Measurements from ENCODE around the gene PDZD11. TPM values are rescaled to one million over a fixed set of nuclear protein-coding genes. Genes with fewer than 3 reads are reported as not detected.
A peak's percentile ranks its signal among the peaks of the same experiment; 100 is the strongest.
"Not testable (repeated sequence)": the region's sequence is repeated elsewhere in the genome, so short reads cannot be mapped to it uniquely, and the experiment has no call there.

PDZD11 gene
- total RNA-seq, 1 experiment from 2014 or later, result 83.0 TPM

GRCh38 chrX:70252491-70252890 is 37.2 kb downstream of the PDZD11 start:
- ATAC-seq (peak; percentile 16; the same call in 1 of the 2 replicates), DNase-seq (peak; percentile 59)
- peak overlapping the region; percentile 94 for H3K27ac ChIP-seq (ENCODE audit: low read length)
- H4K20me1 ChIP-seq (ENCODE audit: low read length), result no peaks in the 10 kb centered on the region
- no peaks in the 10 kb centered on the region for H3K9me2 ChIP-seq (replicated peaks; ENCODE audit: low read length)
- no peak overlapping the region for H2AFZ ChIP-seq (ENCODE audit: low read length)
- no peak overlapping the region for H3K9ac ChIP-seq (ENCODE audit: low read length)
- no peaks in the 10 kb centered on the region for H3F3A ChIP-seq (ENCODE audit: low read length, unreplicated experiment)
- no peaks in the 10 kb centered on the region for H3K9me3 ChIP-seq (ENCODE audit: low read length)
- no peak overlapping the region for H3K4me3 ChIP-seq (ENCODE audit: low read length)
- peaks cover 42% of the 10 kb centered on the region for H3K4me1 ChIP-seq (ENCODE audit: insufficient read depth, low read length)
- no TSS peak for BruUV-seq (replicated peaks)
- CTCF ChIA-PET, result interaction anchor here (0.6 kb wide), 1 partner anchor 21 kb away, joined by 4 read pairs; no protein-coding TSS in a partner anchor
- no peaks in the 10 kb centered on the region for H3K79me2 ChIP-seq (ENCODE audit: low read length)
- intact Hi-C loops (cut with micrococcal nuclease), result no loop called here
- H3K4me2 ChIP-seq (ENCODE audit: low read length), result peak overlapping the region; percentile 48; the same call in 1 of the 2 replicates
- TF ChIP-seq EZH2phosphoT487 (IDR thresholded peaks at IDR 0.05; ENCODE audit: borderline replicate concordance, low read length) (no peak), EZH2 (IDR thresholded peaks at IDR 0.05; ENCODE audit: low read length, unreplicated experiment) (no peak), CTCF (conservative IDR thresholded peaks at IDR 0.05; ENCODE audit: low read depth, low read length) (no peak)
- no peaks in the 10 kb centered on the region for H3K27me3 ChIP-seq (ENCODE audit: low read length)
- no peaks in the 10 kb centered on the region for H3K36me3 ChIP-seq (ENCODE audit: low read depth, low read length)
- POLR2A ChIA-PET (ENCODE audit: unreplicated experiment), result no interaction called here

DNA sequence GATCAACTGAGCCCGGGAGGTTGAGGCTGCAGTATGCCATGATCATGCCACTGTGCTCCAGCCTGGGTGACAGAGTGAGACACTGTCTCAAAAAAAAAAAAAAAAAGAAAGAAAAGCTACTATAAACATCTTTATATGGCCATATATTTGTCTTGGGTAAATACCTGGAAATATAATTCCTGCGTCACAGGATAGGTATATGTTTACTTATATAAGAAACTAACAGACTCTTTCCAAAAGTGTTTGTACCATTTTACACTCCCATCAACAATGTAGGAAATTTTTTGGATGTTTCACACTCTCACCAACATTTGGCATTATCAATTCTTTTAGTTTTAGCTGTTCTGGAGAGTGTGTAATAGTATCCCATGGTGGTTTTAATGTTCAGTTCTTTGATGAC is 42.5 kb downstream of the PDZD11 start:
- Histone ChIP-seq H3K4me2 (ENCODE audit: low read length) (peak overlapping the region; percentile 27), H3K9me2 (replicated peaks; ENCODE audit: low read length) (no peaks in the 10 kb centered on the region), H4K20me1 (ENCODE audit: low read length) (no peaks in the 10 kb centered on the region), H3K27ac (ENCODE audit: low read length) (peak overlapping the region; percentile 69), H2AFZ (ENCODE audit: low read length) (no peak overlapping the region), H3K4me3 (ENCODE audit: low read length) (no peak overlapping the region), H3K9ac (ENCODE audit: low read length) (no peak overlapping the region), H3K36me3 (ENCODE audit: low read depth, low read length) (no peaks in the 10 kb centered on the region), H3F3A (ENCODE audit: low read length, unreplicated experiment) (no peaks in the 10 kb centered on the region), H3K9me3 (ENCODE audit: low read length) (no peaks in the 10 kb centered on the region), H3K4me1 (ENCODE audit: insufficient read depth, low read length) (peaks cover 18% of the 10 kb centered on the region), H3K79me2 (ENCODE audit: low read length) (no peaks in the 10 kb centered on the region), H3K27me3 (ENCODE audit: low read length) (no peaks in the 10 kb centered on the region)
- intact Hi-C loops (cut with micrococcal nuclease), result no loop called here
- peak; percentile 56 for DNase-seq
- POLR2A ChIA-PET (ENCODE audit: unreplicated experiment), result interaction anchor here (0.6 kb wide), 1 partner anchor 131 kb away, joined by 3 read pairs; no protein-coding TSS in a partner anchor
- peak; percentile 81 for ATAC-seq
- no TSS peak for BruUV-seq (replicated peaks)
- CTCF ChIA-PET, result interaction anchor here (0.6 kb wide), 1 partner anchor 49 kb away, joined by 3 read pairs; no protein-coding TSS in a partner anchor
- TF ChIP-seq CTCF (conservative IDR thresholded peaks at IDR 0.05; ENCODE audit: low read depth, low read length), result no peak
- no peak for TF ChIP-seq EZH2 (IDR thresholded peaks at IDR 0.05; ENCODE audit: low read length, unreplicated experiment)
- TF ChIP-seq EZH2phosphoT487 (IDR thresholded peaks at IDR 0.05; ENCODE audit: borderline replicate concordance, low read length), result no peak

DNA sequence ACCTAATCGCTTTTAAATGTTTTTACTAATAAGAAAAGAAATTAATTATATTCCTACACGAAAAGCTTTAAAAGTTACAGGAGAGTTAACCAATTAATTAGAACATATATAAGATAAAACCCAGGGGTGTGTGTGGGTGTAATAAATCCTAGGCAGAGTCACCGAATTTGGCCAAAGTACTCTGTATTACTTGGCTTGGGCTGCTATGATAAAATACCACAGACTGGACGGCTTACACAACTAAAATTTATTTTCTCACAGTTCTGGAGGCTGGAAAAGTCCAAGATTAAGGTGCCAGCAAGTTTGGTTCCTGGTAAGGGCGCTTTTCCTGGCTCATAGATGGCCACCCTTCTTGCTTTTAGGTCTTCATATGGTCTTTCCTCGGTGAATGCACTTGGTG is 44.8 kb downstream of the PDZD11 start:
- Histone ChIP-seq H3K9me2 (replicated peaks; ENCODE audit: low read length) (no peaks in the 10 kb centered on the region), H3K9ac (ENCODE audit: low read length) (no peak overlapping the region), H3K4me3 (ENCODE audit: low read length) (no peak overlapping the region), H3K27ac (ENCODE audit: low read length) (no peak overlapping the region), H4K20me1 (ENCODE audit: low read length) (no peaks in the 10 kb centered on the region), H2AFZ (ENCODE audit: low read length) (no peak overlapping the region), H3K36me3 (ENCODE audit: low read depth, low read length) (no peaks in the 10 kb centered on the region), H3K4me1 (ENCODE audit: insufficient read depth, low read length) (peaks cover 16% of the 10 kb centered on the region), H3K4me2 (ENCODE audit: low read length) (no peak overlapping the region), H3K79me2 (ENCODE audit: low read length) (no peaks in the 10 kb centered on the region), H3K27me3 (ENCODE audit: low read length) (no peaks in the 10 kb centered on the region), H3F3A (ENCODE audit: low read length, unreplicated experiment) (no peaks in the 10 kb centered on the region), H3K9me3 (ENCODE audit: low read length) (no peaks in the 10 kb centered on the region)
- CTCF ChIA-PET, result no interaction called here
- no TSS peak for BruUV-seq (replicated peaks)
- intact Hi-C loops (cut with micrococcal nuclease), result no loop called here
- TF ChIP-seq EZH2phosphoT487 (IDR thresholded peaks at IDR 0.05; ENCODE audit: borderline replicate concordance, low read length), result no peak
- DNase-seq, result no peak
- no peak for ATAC-seq
- POLR2A ChIA-PET (ENCODE audit: unreplicated experiment), result no interaction called here

GRCh38 chrX:70243601-70244000 is 46.1 kb downstream of the PDZD11 start:
- H3K27me3 ChIP-seq (ENCODE audit: low read length); H3K9ac ChIP-seq (ENCODE audit: low read length); H3K4me2 ChIP-seq (ENCODE audit: low read length); H2AFZ ChIP-seq (ENCODE audit: low read length); H3K9me2 ChIP-seq (replicated peaks; ENCODE audit: low read length); H3K79me2 ChIP-seq (ENCODE audit: low read length); H3K36me3 ChIP-seq (ENCODE audit: low read depth, low read length); H3F3A ChIP-seq (ENCODE audit: low read length, unreplicated experiment); H4K20me1 ChIP-seq (ENCODE audit: low read length); H3K4me3 ChIP-seq (ENCODE audit: low read length); BruUV-seq (replicated peaks); H3K9me3 ChIP-seq (ENCODE audit: low read length); CTCF ChIA-PET; POLR2A ChIA-PET (ENCODE audit: unreplicated experiment); intact Hi-C loops (cut with micrococcal nuclease): not testable (repeated sequence)
- Histone ChIP-seq H3K27ac (ENCODE audit: low read length) (peak overlapping the region; percentile 59; the same call in 1 of the 2 replicates), H3K4me1 (ENCODE audit: insufficient read depth, low read length) (peaks cover 16% of the 10 kb centered on the region)
- peak; percentile 47 for ATAC-seq
- peak; percentile 74 for DNase-seq
